H9 (cell line): ENCODE measurements around the gene ATN1. TPM values are rescaled to one million over a fixed set of nuclear protein-coding genes. Genes with fewer than 3 reads are reported as not detected.

ENCODE experiments used
- DNase-seq: peaks from one replicate; pipeline ENCODE4 v3.0.0-alpha.2; 2017
- H2AFZ ChIP-seq: one replicate; pipeline ENCODE4 v1.6.1; 2013; ENCODE audit warnings: mild to moderate bottlenecking, low read length, control low read depth, moderate library complexity
- H2AK5ac ChIP-seq: 2 replicates; pipeline ENCODE4 v1.6.1; 2013; ENCODE audit warnings: low read length, control low read depth, mixed read lengths; ENCODE audit not compliant: insufficient read length
- H2BK120ac ChIP-seq: one replicate; pipeline ENCODE4 v1.6.1; 2013; ENCODE audit warnings: low read depth, mild to moderate bottlenecking, low read length, control low read depth, inconsistent platforms; ENCODE audit not compliant: poor library complexity, severe bottlenecking
- H2BK12ac ChIP-seq: 2 replicates; pipeline ENCODE4 v1.6.1; 2013; ENCODE audit warnings: low read length, control low read depth, mixed read lengths, low read depth; ENCODE audit not compliant: insufficient read length
- H2BK15ac ChIP-seq: 2 replicates; pipeline ENCODE4 v1.6.1; 2013; ENCODE audit warnings: low read depth, low read length, control low read depth
- H2BK20ac ChIP-seq: one replicate; pipeline ENCODE4 v1.6.1; 2013; ENCODE audit warnings: low read depth, mild to moderate bottlenecking, low read length, control low read depth, inconsistent platforms; ENCODE audit not compliant: poor library complexity, severe bottlenecking
- H2BK5ac ChIP-seq: 2 replicates; pipeline ENCODE4 v1.6.1; 2013; ENCODE audit warnings: low read length, control low read depth, mixed read lengths; ENCODE audit not compliant: insufficient read length
- H3K14ac ChIP-seq: 2 replicates; pipeline ENCODE4 v1.6.1; 2013; ENCODE audit warnings: low read length, control low read depth; ENCODE audit not compliant: insufficient read depth
- H3K18ac ChIP-seq: 2 replicates; pipeline ENCODE4 v1.6.1; 2013; ENCODE audit warnings: low read depth, mild to moderate bottlenecking, mixed read lengths, low read length, control low read depth; ENCODE audit not compliant: insufficient read length
- H3K23ac ChIP-seq: 2 replicates; pipeline ENCODE4 v1.6.1; 2013; ENCODE audit warnings: low read length, control low read depth, mixed read lengths, low read depth; ENCODE audit not compliant: insufficient read length
- H3K23me2 ChIP-seq: 2 replicates; pipeline ENCODE4 v1.6.1; 2013; ENCODE audit warnings: low read depth, mild to moderate bottlenecking, mixed read lengths, low read length, control low read depth; ENCODE audit not compliant: insufficient read length, poor library complexity, severe bottlenecking
- H3K27ac ChIP-seq: 2 replicates; pipeline ENCODE4 v1.5.1; 2013; ENCODE audit warnings: low read length, control low read depth, mixed read lengths, low read depth; ENCODE audit not compliant: insufficient read length
- H3K27me3 ChIP-seq: 2 replicates; pipeline ENCODE4 v1.6.1; 2013; ENCODE audit warnings: low read length, control low read depth, inconsistent platforms; ENCODE audit not compliant: insufficient read depth
- H3K4ac ChIP-seq: 2 replicates; pipeline ENCODE4 v1.6.1; 2013; ENCODE audit warnings: low read depth, mild to moderate bottlenecking, control low read depth, inconsistent platforms, low read length, moderate library complexity
- H3K4me1 ChIP-seq: 2 replicates; pipeline ENCODE4 v1.6.1; 2013; ENCODE audit warnings: low read length, control low read depth, inconsistent platforms; ENCODE audit not compliant: insufficient read depth
- H3K4me2 ChIP-seq: 2 replicates; pipeline ENCODE4 v1.6.1; 2013; ENCODE audit warnings: low read length, control low read depth, mixed read lengths; ENCODE audit not compliant: insufficient read length, insufficient read depth
- H3K56ac ChIP-seq: 2 replicates; pipeline ENCODE4 v1.6.1; 2013; ENCODE audit warnings: low read depth, mild to moderate bottlenecking, mixed read lengths, low read length, control low read depth; ENCODE audit not compliant: insufficient read length
- H3K79me1 ChIP-seq: 2 replicates; pipeline ENCODE4 v1.6.1; 2013; ENCODE audit warnings: low read depth, mild to moderate bottlenecking, moderate library complexity, low read length, control low read depth, inconsistent platforms; ENCODE audit not compliant: insufficient read depth, poor library complexity, severe bottlenecking
- H3K79me2 ChIP-seq: 2 replicates; pipeline ENCODE4 v1.6.1; 2013; ENCODE audit warnings: low read length, control low read depth, inconsistent platforms; ENCODE audit not compliant: insufficient read depth
- H3K9ac ChIP-seq: 2 replicates; pipeline ENCODE4 v1.6.1; 2013; ENCODE audit warnings: low read length, control low read depth, mixed read lengths; ENCODE audit not compliant: insufficient read length; ENCODE audit errors: extremely low read depth
- H3K9me3 ChIP-seq: one replicate; pipeline ENCODE4 v1.6.1; 2013; ENCODE audit warnings: low read depth, low read length, inconsistent platforms; ENCODE audit not compliant: control insufficient read depth
- H3T11ph ChIP-seq: one replicate; pipeline ENCODE4 v1.6.1; 2013; ENCODE audit warnings: mild to moderate bottlenecking, low read length, control low read depth, inconsistent platforms
- H4K20me1 ChIP-seq: one replicate; pipeline ENCODE4 v1.6.1; 2013; ENCODE audit not compliant: control insufficient read depth, insufficient read length, insufficient read depth
- H4K5ac ChIP-seq: 2 replicates; pipeline ENCODE4 v1.6.1; 2013; ENCODE audit warnings: low read depth, mild to moderate bottlenecking, mixed read lengths, low read length, control low read depth; ENCODE audit not compliant: insufficient read length
- H4K8ac ChIP-seq: replicated peaks from 2 replicates; pipeline ENCODE4 v1.6.1; 2013; ENCODE audit warnings: low read length, control low read depth, mixed read lengths, low read depth; ENCODE audit not compliant: insufficient read length
- H4K91ac ChIP-seq: 2 replicates; pipeline ENCODE4 v1.6.1; 2013; ENCODE audit warnings: low read depth, mild to moderate bottlenecking, moderate library complexity, mixed read lengths, low read length, control low read depth; ENCODE audit not compliant: insufficient read length
- H3K27ac Mint-ChIP-seq, 3 experiments: 2 replicates in 2 of 3; 3 replicates in 1 of 3; pipeline ENCODE4 v1.8.0; 2020 to 2021; ENCODE audit warnings: mixed read lengths in 3 of 3, mild to moderate bottlenecking in 1 of 3, moderate library complexity in 1 of 3
- H3K27me3 Mint-ChIP-seq: 2 replicates; pipeline ENCODE4 v1.8.0; 2021; ENCODE audit warnings: low read depth, mild to moderate bottlenecking, moderate library complexity, mixed read lengths
- H3K36me3 Mint-ChIP-seq, 3 experiments: 2 replicates in 2 of 3; 3 replicates in 1 of 3; pipeline ENCODE4 v1.8.0; 2020 to 2021; ENCODE audit warnings: low read depth in 3 of 3, mixed read lengths in 3 of 3; ENCODE audit not compliant: insufficient read depth in 1 of 3
- H3K4me1 Mint-ChIP-seq, 2 experiments: 2 replicates each; pipeline ENCODE4 v1.8.0; 2020; ENCODE audit warnings: mixed read lengths in 2 of 2
- H3K4me3 Mint-ChIP-seq, 2 experiments: 2 replicates in 1 of 2; 3 replicates in 1 of 2; pipeline ENCODE4 v1.8.0; 2020 to 2021; ENCODE audit warnings: mild to moderate bottlenecking in 2 of 2, mixed read lengths in 2 of 2, moderate library complexity in 1 of 2
- H3K9me3 Mint-ChIP-seq, 2 experiments: 2 replicates in 1 of 2; 3 replicates in 1 of 2; pipeline ENCODE4 v1.8.0; 2020; ENCODE audit warnings: mild to moderate bottlenecking in 2 of 2, mixed read lengths in 2 of 2, moderate library complexity in 1 of 2
- WGBS: extraction: QIAGEN DNeasy Blood & Tissue Kit; methylation state at CpG from one replicate; pipeline ENCODE4 v1.1.7; 2013; ENCODE audit warnings: missing lambda C conversion rate, low lambda C conversion rate, mixed read lengths; ENCODE audit not compliant: insufficient read length; ENCODE audit errors: extremely low coverage; 5-methylcytosine and 5-hydroxymethylcytosine counted together
- total RNA-seq: library from RNA; stranded (reverse); gene quantifications from 2 replicates; pipeline ENCODE4 v1.2.1, GENCODE V29; 2021
- TF ChIP-seq, protein P1 (sequence below): fragments of 200-600 bp; sonication (generic); conservative IDR thresholded peaks from 3 replicates; pipeline ENCODE4 v1.8.0; 2021; ENCODE audit warnings: antibody characterized with exemption, mild to moderate bottlenecking

The ATN1 gene
- total RNA-seq, 1 experiment from 2014 or later, result 103 TPM

DNA sequence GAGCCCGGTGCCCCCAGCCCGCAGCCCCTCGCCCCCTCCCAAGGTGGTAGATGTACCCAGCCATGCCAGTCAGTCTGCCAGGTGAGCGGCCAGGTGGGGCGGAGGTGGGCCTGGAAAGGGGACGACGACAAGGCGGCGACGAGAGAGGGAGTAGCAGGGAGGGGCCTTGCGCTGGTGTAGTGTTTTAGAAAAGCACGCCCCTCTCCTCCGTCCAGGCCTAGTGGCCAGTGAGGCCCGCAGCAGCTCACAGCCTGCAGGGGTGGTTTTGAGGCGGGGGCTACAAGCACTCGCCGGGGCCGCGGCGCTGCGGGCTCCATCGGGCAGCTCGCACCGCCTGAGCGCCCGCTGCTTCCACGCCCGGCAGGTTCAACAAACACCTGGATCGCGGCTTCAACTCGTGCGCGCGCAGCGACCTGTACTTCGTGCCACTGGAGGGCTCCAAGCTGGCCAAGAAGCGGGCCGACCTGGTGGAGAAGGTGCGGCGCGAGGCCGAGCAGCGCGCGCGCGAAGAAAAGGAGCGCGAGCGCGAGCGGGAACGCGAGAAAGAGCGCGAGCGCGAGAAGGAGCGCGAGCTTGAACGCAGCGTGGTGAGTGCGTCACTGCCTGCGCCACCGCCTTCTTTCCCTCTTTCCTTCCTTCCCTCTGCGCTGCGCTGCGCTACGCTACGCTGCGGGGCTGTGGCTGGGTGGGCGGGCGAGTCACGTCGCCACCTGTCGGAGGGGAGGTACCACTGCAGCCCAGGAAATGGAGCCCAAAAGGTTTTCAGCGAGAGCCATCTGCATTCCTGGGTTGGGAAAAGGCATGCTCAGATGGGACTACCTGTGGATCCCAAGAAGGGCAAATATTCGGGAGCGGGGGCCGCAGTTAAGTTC, 10.0 kb downstream of the ATN1 start:
- no peaks in the 10 kb centered on the region; the same call in 1 of the 2 replicates for H3K27me3 Mint-ChIP-seq
- Histone ChIP-seq H2BK20ac (no peak overlapping the region), H3K18ac (peak overlapping the region; percentile 78), H3K14ac (peak overlapping the region; percentile 94), H2BK120ac (no peak overlapping the region), H4K20me1 (no peaks in the 10 kb centered on the region), H4K5ac (peak overlapping the region; percentile 18), H2BK15ac (no peak overlapping the region), H2BK5ac (no peak overlapping the region), H3K23me2 (peaks cover 7% of the 10 kb centered on the region), H3K79me1 (no peaks in the 10 kb centered on the region), H4K91ac (no peak overlapping the region), H3K9me3 (no peaks in the 10 kb centered on the region), H3K23ac (no peak overlapping the region), H3K27ac (peak overlapping the region; percentile 10), H3K4me2 (peak overlapping the region; percentile 35), H3K4ac (no peak overlapping the region; the same call in 1 of the 2 replicates), H3K79me2 (no peaks in the 10 kb centered on the region), H3K9ac (peak overlapping the region; percentile 82), H2AK5ac (no peak overlapping the region), H2BK12ac (no peak overlapping the region), H3K27me3 (no peaks in the 10 kb centered on the region), H3K4me1 (no peaks in the 10 kb centered on the region), H2AFZ (no peak overlapping the region), H3T11ph (no peak overlapping the region), H4K8ac (no peak overlapping the region), H3K56ac (no peak overlapping the region)
- peak; percentile 97 for DNase-seq
- H3K4me1 Mint-ChIP-seq, result peaks cover 16 to 32% of the 10 kb centered on the region in 2 experiments
- TF ChIP-seq, protein P1, sequence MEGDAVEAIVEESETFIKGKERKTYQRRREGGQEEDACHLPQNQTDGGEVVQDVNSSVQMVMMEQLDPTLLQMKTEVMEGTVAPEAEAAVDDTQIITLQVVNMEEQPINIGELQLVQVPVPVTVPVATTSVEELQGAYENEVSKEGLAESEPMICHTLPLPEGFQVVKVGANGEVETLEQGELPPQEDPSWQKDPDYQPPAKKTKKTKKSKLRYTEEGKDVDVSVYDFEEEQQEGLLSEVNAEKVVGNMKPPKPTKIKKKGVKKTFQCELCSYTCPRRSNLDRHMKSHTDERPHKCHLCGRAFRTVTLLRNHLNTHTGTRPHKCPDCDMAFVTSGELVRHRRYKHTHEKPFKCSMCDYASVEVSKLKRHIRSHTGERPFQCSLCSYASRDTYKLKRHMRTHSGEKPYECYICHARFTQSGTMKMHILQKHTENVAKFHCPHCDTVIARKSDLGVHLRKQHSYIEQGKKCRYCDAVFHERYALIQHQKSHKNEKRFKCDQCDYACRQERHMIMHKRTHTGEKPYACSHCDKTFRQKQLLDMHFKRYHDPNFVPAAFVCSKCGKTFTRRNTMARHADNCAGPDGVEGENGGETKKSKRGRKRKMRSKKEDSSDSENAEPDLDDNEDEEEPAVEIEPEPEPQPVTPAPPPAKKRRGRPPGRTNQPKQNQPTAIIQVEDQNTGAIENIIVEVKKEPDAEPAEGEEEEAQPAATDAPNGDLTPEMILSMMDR, result peak; percentile 94
- peaks cover 33 to 86% (median 60%) of the 10 kb centered on the region in 3 experiments for H3K36me3 Mint-ChIP-seq
- peak overlapping the region; percentile 88 to 96 (median 93) for H3K27ac Mint-ChIP-seq
- H3K4me3 Mint-ChIP-seq, result peak overlapping the region; percentile 61 to 80
- H3K9me3 Mint-ChIP-seq, result no peaks in the 10 kb centered on the region; a peak in 1 of 5 replicates
- WGBS, result no CpG with 5 or more reads among the region's 80 CpGs
